SK-N-MC (cell line): ENCODE measurements around the gene CTH.
"Not testable (repeated sequence)": the region's sequence is repeated elsewhere in the genome, so short reads cannot be mapped to it uniquely, and the experiment has no call there.

Source experiments
- EZH2 ChIP-seq: fragments of 200-600 bp; sonication (generic); IDR thresholded peaks from one replicate; pipeline ENCODE4 v1.6.1; 2017; ENCODE audit warnings: antibody characterized with exemption
- FOXP2 ChIP-seq: optimal IDR thresholded peaks from 2 replicates; pipeline ENCODE3; 2011; ENCODE audit warnings: mild to moderate bottlenecking, moderate library complexity; ENCODE audit not compliant: insufficient read depth; ENCODE audit errors: extremely low read length, control extremely low read depth
- POLR2AphosphoS5 ChIP-seq: IDR thresholded peaks from 2 replicates; pipeline ENCODE4 v1.6.1; 2012; ENCODE audit warnings: mild to moderate bottlenecking, low read depth, low read length, borderline replicate concordance

GRCh38 chr1:70366425-70366952 is 44.6 kb upstream of the CTH start:
- TF ChIP-seq POLR2AphosphoS5, EZH2, FOXP2: not testable (repeated sequence)
